HG02642 (cell line): ENCODE data around the gene NAGPA.

ENCODE experiments used
- ATAC-seq: cut with Tn5 transposase; IDR thresholded peaks from one replicate; pipeline ENCODE4 v1.9.1; 2021; ENCODE audit warnings: mild to moderate bottlenecking; ENCODE audit not compliant: unreplicated experiment, poor library complexity

Gene NAGPA

GRCh38 chr16:5031601-5032000 is 2.1 kb downstream of the NAGPA start:
- ATAC-seq: no peak

DNA sequence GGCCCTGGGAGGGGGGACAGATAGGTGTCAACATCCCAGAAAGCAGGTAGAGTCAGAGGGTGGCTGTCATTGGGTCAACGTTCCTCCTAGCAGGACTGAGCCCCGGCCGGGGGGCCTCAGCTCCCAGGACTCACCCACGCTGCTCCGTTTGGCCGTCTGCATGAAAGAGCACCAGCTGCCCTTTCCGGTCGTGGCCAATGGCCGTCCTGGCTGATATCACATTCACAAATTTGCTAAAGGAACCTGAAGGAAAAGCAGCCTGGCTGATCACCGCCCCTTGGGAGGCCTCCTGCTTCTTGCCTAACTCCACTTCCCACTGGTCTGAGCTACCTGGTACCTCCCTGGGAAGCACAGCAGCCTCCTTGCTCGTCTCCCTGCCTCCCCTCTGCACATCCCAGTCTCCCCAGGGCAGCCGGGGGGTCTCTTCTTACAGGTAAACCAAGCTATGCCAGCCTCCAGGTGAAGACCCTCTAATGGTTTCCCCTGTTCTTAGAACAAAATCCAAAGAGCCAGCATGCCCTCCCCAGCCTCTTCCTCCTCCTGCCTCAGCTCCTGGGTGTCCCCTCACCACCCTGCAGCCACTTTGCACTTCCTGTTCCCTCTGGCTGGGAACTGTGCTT is 3.4 kb downstream of the NAGPA start:
- ATAC-seq: no peak

DNA sequence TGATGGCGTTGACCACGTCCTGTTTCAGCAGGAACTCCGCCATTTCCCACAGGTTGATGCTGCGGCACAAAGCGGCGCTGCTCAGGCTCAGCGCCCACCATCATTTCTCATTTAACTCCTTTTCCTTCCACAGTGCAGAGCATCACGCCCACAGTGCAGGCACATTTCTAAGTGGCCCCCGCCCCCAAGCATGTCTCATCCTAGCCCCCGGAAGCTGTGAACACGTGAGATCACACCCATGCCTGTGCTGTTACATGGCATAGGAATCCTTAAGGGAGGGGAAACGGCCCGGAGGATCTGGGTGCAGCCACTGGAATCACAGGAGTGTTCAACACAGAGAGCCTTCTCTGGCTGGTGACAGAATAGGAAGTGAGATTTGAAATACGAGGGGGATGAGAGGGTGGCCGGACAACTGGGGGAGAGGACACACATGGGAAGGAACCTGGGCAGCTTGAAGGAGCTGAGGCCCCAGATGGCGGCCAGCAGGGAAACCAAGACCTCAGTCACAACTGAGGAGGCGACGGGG is 4.7 kb downstream of the NAGPA start:
- no peak for ATAC-seq

- ATAC-seq: no peak
Measured at GRCh38 chr16:5027575-5028235, 6.0 kb downstream of the NAGPA start.

DNA sequence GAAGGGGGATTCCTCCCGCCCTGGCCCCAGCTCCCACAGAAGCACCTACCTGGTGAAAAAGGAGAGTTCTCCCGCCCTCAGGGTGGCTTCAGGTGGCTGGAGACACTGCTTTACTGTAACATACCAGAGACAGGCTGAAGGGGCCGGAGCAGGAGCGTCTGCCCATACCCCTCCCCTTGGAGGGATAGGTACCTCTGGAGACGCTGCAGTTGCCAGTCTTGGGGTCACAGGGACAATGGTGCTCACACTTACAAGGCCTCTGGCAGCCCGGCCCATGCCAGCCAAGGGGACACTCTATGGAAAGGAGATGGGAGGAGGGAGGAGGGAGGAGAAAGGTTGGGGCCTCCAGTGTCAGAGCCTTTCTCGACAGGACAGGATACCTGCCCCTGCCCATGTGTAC is 6.6 kb downstream of the NAGPA start:
- ATAC-seq: no peak

DNA sequence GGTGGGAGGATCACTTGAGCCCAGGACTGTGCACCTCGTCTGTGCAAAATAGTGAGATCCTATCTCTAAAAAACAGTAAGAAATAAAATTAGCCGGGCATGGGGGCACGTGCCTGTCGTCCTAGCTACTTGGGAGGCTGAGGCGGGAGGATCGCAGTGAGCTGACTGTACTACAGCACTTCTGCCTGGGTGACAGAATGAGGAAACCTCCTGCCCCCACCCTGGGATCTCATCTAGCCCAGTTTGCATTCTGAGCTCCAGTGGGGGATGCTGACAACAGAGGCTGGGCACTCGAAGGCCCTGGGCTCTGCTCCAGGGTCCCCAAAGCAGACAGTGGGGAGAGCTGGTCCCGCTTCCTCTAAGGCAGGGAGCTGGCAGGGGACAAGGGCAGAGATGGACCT is 7.1 kb downstream of the NAGPA start:
- no peak for ATAC-seq

- ATAC-seq: no peak
Measured at GRCh38 chr16:5025171-5025632, 8.5 kb downstream of the NAGPA start.

DNA sequence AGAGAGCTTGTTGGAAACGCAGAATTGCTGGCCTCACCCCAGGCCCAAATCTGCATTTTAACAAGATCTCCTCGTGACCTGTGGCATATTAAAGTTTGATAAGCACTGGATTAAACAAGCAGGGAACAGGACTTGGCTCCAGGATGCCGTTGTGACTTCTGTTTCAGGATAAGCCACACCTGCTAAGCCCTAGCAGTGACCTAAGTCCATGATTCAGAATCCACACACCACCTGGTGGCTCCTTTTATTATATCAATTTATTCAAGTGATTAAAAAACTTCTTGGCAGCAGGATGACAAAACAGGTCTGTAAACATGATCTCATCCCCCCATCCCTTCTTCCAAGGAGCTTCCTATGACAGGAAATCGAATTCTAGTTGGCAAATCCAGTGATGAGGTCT is 9.1 kb downstream of the NAGPA start:
- no peak for ATAC-seq

GRCh38 chr16:5022521-5022920 is 11.2 kb downstream of the NAGPA start:
- ATAC-seq: no peak

- no peak for ATAC-seq
Measured at GRCh38 chr16:5020551-5020950, 13.2 kb downstream of the NAGPA start.

- no peak for ATAC-seq
Measured at GRCh38 chr16:5019775-5020174, 14.0 kb downstream of the NAGPA start.

DNA sequence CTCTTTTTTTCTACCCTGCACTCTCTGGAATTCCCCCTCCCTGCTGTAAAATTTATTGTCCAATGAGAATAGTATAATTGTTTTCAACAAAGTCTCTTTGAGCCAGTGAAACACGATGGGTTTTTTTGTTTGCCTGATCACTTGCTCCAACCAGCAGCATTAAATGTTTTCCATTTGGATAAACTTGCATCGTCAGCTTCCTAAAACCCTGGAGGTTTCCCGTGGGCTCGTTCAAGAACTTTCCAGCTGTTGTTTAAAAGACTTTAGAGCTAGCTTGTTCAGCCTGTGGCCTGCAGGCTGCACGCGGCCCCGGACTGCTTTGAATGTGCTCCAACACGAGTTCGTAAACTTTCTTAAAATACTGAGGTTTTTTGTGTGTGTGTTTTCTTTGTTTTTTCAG is 14.9 kb downstream of the NAGPA start:
- no peak for ATAC-seq

- no peak for ATAC-seq
Measured at GRCh38 chr16:5017678-5017969, 16.1 kb downstream of the NAGPA start.

- ATAC-seq: no peak
Measured at GRCh38 chr16:5016967-5017677, 16.6 kb downstream of the NAGPA start.

- no peak for ATAC-seq
Measured at GRCh38 chr16:5015887-5016286, 17.8 kb downstream of the NAGPA start.

GRCh38 chr16:5015351-5015750 is 18.4 kb downstream of the NAGPA start:
- ATAC-seq: no peak

DNA sequence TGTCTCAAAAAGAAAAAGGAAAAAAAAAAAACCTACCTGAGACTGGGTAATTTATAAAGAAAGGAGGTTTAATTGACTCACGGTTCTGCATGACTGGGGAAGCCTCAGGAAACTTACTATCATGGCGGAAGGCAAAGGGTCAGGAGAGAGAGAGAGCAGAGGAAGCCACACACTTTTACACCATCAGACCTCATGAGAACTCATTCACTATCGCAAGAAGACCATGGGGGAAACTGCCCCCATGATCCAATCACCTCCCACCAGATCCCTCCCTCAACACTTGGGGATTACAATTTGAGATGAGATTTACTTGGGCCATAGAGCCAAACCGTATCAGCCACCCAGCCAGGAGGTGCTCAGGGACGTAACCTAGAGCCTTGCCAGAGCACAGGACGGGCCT is 20.8 kb downstream of the NAGPA start:
- no peak for ATAC-seq

DNA sequence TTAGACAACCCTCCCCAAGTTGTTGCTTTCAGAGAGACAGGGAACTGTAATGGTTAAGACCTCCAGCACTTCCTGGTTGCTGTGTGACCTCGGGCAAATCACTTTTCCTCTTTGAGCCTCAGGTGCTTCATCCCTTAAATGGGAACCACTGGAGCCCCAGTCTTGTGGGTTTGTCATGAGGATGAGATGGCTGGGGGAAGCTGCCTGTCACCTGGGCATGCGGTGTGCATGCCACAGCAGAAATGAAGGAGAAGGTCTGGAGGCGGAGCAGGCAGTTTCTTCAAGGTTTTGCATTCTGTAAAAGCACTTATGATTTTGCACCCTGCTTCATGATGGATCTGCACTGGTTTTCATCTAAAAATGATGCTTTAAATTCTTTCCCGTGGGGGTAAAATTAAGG is 22.1 kb downstream of the NAGPA start:
- ATAC-seq: no peak

- no peak for ATAC-seq
Measured at GRCh38 chr16:5010576-5011329, 23.0 kb downstream of the NAGPA start.

DNA sequence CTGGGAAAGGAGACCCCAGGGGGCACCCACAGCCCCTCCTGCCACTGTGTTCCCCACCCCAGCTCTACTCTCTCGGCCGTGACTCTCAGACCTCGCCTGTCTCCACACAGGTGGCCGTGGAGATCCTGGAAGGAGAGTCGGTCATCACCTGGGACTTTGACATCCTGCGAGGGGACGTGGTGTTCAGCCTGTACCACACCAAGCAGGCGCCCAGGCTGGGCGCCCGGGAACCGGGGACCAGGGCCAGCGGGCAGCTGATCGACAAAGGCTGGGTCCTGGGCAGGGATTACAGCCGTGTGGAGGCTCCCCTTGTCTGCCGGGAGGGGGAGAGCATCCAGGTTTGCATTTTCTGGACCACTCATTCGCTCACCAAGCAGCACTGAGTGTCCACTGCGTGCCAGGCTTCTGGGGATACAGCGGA is 25.4 kb downstream of the NAGPA start:
- ATAC-seq: no peak

DNA sequence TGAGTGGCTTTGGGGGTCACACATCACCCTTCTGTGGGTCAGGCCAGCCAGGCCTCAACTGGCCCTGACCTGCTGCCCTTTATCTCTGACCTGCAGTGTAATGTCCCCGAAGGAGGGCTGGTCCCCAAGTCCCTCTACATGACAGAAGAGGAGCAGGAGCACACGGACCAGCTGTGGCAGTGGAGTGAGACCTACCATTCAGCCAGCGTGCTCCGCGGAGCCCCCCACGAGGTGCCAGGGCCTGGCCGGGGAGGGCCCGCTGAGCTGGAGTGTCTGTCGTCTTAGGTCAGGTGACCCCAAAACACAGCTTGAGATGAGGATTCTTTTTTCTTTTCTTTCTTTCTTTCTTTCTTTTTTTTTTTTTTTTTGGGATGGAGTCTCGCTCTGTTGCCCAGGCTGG is 26.5 kb downstream of the NAGPA start:
- ATAC-seq: no peak
